Uterus (tissue), 2 donors: ENCODE measurements around the gene AKIRIN2.

Experiments
- CTCF ChIP-seq, 4 experiments: fragments of 200-600 bp in 2 of 4; fragments of 450-650 bp in 2 of 4; sonication (generic) in 2 of 4; IDR thresholded peaks; one replicate each; pipeline ENCODE4 v1.5.1; 2016 to 2019; ENCODE audit warnings: antibody characterized with exemption in 4 of 4, mild to moderate bottlenecking in 2 of 4, moderate library complexity in 1 of 4
- POLR2A ChIP-seq, 2 donors: fragments of 450-650 bp; IDR thresholded peaks; one replicate each; pipeline ENCODE4 v1.6.1; 2016; ENCODE audit warnings: antibody characterized with exemption in 2 of 2, mild to moderate bottlenecking in 1 of 2, moderate library complexity in 1 of 2

GRCh38 chr6:87700397-87701343 lies 1.4 kb downstream of the AKIRIN2 start:
- TF ChIP-seq POLR2A (IDR thresholded peaks at IDR 0.05): no peak
- TF ChIP-seq CTCF (IDR thresholded peaks at IDR 0.05): no peak
